NOMO-1 (cell line): Measurements from ENCODE around the gene RPS21.

Experiments
- DNase-seq, 2 experiments: peaks; one replicate each; lab custom pipeline; 2025; ENCODE audit not compliant: unreplicated experiment in 2 of 2; lab: John Stamatoyannopoulos, UW

Gene RPS21

DNA sequence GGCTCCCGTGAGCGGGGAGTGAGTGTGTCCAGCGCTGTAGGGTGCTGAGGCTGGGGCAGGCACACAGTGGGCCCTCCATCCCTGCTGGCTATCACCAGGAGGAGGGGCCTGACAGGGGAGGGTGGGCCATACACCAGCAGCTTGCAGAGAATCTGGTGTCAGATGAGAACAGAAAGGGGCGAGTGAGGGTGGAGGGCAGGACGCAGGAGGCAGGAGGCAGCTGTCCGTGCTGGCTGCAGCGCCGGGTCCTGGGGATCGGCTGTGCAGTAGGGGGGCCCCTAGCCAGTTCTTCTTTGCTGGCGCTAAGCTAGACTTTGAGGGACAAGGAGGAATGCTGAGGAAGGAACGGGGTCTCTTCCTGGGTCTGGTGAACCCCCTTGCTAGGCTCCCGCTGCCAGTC lies 21.7 kb downstream of the RPS21 start:
- DNase-seq: no peak

DNA sequence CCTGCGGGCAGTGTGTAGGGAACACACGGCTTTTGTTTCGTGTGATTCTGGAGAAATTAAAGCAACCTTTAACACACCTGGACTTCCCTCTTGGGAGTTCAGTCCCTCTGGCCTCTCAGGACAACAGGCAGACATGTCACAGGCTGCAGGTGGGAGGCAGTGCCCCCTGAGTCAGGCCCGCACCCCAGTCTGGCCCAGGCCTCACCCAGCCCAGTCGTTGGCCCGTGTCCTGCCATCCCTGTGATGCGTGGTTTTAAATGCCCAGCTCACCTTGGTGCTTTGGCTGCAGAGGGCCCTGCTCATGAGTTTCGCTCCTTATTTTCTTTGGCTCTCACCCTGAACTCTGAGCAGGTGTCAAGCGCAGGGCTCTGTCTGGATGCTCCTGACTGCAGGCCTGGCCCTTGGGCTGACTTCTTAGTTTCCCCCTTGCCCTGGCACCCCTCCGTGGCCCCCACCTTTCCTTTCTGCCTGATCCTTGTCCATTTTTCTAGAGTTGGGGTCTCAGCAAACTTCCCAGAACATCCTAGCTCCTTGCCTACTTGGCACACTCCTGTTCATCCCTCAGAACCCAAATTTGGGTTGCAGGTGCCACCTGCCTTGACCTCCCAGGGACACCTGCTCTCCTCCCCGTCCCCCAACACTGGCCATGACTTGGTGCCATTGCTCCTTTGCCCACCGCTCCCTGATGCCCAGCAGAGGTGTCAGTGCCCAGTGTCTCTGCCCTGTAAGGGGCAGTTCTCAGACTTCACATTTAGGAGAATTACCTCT lies 22.4 kb downstream of the RPS21 start:
- no peak for DNase-seq

DNA sequence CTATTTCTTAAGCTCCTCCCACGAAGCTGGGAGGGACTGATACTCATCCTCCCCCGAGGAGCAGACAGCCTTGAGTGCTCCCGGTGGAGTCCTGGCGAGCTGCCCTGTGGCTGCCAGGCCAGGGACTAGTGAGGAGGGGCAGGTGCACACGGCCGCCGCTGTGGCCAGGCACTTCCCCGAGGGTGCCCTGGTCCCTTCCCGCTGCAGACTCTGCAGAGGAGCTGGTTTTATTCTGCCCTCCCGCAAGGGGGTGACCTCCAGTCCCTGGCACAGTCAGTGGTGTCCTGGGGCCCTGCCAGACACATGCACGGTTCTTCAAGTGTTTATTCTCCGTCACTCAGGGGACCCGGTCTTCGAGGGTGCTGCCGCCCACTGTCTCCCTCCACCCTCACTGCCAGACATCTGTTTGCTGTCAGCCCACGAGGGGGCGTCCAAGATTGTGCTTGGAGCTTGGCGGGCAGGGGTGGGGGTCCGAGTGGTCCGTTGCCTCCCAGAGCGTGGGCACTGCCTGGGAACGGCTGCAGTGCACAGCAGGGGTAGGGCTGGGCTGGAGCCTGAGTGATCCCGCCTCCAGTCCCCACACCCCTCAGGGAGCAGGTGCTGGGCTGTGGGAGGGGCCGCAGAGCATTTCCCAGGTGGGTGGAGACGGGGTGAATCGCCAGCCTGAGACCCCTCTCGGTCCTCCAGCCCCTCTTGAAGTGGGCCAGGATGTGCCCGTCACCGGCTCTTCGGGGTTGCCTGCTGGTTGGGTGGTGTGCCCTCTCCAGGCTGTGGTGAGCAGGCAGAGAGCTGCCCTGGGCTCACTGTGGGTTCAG lies 23.2 kb downstream of the RPS21 start:
- peak in 1 of 2 experiments; percentile 10 for DNase-seq

DNA sequence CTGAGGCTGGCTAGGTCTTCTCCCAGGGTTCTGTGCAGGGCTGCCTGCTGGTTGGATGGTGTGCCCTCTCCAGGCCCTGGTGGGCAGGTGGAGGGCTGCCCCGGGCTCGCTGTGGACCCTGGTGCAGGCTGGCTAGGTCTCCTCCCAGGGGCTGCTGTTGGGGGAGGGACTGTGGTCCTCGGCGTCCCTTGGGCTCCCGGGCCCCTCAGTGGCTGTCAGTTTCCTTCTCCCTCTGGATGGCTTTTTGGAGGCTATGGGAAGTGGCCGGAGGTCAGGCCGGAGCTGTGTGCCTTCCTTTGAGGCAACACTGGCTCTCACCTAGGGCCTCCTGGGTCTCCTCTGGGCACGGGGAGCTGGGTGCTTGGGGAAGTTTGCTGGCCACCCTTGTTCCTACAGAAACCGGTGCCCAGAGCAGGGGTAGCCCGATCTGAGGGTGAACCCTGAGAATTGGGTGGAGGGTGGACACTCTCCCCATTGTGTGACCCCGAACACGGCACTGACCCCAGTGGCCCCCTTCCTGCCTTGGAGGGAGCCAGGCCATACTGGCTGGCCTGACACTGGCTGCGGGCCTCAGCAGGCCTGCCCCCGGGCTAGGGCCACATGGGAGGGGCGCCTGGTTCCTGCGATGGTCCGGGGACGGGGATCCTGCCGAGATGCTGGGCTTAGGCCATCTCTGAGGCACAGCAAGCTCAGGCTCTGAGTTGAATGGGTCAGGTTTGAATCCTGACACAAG lies 24.0 kb downstream of the RPS21 start:
- no peak for DNase-seq

DNA sequence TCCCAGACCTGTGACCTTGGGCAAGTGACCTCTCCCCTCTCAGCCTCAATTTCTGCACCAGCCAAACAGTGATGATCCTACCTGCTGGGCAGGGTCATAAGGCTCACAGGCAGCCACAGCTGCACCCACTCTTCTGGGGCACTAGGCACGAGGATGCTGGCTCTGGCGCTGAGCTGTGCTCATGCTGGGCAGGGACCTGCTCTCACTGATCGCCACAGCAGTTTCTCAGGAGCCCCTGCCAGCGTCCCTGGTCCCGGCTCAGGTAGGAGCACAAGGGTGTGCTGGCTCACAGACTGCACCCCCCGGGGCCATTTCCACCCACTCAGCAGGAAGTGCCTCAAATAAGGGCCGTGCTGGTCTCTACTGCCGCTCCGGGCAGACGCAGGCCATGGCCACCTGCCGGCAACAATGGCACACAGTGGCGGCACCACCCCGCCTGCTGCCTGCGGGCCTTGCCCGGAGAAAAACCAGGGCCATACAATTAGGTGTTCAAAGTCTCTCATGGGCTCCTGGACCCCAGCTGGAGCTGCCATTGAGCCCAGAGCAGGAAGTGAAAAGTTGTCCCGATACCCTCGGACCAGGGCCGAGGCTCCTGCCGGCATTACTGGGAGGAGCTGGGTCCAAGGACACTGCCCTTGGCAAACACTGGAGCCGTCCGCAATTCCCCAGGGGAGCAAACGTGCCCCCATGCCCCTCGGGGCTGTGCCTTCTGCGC lies 24.7 kb downstream of the RPS21 start:
- no peak for DNase-seq

DNA sequence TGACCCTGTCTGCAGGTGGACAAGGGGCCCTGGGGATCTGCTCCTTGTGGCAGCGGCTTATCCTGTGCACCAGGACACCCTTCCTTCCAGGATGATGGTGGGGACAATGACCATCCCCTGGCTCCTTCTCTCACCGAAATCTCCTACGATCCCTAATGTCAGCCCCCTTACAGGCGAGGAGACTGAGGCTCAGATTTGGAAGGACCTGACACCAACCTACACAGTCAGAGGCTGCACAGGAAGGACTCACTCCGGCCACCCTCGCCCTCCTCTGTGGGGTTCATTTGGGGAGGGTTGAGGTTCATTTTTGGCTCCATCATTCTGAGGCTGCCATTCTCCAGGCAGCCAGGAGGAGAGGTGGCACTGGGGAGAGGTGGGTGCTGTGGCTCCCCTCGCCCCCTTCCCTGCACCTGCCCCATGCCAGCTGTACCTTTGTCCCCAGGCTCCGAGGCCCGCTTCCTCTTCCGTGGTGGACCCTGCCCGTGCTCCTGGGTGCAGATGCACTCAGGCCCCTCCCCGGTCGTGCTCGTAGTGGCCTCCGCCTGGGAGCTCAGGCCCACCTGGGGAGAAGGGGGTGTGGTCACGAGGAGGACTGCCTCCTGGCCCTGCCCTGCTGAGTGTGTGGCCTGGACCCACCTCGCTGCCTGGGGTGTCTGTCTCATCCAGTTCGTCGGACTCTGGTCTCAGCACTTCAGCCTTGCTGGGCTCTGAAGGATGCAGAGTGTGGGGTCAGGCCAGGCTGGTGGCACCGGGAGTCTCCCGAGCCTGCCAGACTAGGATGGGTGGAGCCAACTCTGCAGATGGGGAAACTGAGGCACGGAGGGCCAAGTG lies 25.5 kb downstream of the RPS21 start:
- no peak for DNase-seq

DNA sequence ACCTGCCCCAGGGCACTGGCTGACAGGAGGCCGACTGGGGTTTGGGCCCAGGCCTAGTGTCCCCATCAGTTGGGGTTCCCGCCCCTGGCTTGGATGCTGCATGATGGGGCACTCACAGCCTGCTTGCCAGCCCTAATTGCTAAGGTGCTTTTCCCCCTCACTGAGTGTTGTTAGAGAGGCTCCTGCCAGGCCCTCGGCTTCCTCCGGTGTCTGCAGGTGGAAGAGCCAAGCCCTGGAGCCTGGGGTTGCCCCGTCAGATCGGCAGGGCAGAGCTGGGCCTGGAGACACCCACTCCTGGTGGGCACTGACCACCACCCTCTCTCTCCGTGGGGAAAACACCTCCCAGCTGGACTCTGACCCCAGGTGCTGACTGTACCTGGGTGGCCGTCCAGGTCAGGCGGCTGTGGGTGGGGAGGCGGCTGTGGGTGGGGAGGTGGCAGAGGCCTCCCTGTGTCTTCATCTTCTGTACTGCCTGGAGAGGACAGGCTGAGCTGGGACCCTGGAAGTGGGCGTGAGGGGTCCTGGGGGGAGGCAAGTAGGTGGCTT lies 26.2 kb downstream of the RPS21 start:
- no peak for DNase-seq

DNA sequence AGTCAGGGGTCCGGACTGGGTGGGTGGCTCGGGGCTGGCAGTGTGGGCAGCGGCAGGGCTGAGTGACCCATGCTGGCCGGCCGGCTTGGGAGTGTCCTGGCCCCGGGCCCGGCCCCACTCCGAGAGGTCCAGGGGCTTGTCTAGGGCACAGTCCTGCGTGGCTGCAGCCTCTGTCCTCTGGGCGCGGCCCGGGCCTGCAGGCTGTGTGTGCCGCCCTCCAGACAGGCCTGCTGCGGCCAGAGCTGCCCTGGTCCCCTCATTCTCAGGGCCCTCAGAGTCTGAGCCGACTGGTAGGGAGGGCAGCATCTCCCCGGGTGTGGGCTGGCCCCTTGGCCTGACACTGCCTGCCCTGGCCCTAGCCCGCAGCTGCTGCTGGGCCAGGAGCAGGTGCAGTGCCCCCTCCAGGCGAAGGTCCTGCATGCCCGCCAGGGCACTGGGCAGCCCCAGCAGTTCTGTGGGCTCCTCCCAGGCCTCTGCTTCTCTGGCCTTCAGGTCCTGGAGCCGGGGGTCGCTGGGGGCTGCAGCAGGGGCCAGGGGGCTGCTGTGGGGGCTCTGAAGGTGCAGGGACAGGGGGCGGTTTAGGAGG lies 27.1 kb downstream of the RPS21 start:
- DNase-seq: peak in 1 of 2 experiments; percentile 3

DNA sequence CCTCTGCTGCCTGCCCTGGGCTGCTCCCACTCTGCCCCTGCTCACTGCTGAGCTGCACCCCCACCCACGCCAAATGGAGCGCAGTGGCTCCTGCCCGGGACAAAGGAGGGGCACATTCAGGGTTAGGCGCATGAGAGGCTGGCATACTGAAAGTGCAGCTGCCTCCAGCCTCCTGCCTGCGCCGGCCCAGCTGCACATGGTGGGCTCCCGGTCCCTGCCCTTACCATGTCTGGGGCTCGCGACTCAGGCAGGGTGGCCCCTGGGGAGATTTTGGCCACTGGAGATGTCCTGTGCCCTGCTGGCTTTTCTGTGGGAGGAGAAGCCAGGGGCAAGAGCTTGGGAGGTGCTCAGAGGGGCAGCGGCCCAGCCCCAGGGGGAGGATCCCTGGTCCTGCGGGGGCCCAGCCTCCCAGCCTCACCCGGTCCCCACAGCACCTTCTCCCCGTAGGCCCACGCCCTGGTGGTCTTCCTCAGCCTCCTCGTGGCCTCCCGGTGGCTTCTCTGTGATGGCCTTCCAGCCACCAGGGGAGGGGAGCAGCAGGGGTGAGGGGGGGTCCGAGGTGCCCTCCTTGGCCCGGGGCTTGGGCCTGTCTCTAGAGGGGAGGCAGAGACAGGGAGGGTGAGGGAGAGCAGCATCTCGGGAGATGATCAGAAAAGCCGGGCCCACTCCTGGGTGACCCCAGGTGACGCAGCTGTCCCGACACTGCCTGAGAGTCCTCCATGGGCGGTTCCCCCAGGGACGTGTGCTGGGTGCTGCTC lies 28.6 kb downstream of the RPS21 start:
- DNase-seq: no peak

DNA sequence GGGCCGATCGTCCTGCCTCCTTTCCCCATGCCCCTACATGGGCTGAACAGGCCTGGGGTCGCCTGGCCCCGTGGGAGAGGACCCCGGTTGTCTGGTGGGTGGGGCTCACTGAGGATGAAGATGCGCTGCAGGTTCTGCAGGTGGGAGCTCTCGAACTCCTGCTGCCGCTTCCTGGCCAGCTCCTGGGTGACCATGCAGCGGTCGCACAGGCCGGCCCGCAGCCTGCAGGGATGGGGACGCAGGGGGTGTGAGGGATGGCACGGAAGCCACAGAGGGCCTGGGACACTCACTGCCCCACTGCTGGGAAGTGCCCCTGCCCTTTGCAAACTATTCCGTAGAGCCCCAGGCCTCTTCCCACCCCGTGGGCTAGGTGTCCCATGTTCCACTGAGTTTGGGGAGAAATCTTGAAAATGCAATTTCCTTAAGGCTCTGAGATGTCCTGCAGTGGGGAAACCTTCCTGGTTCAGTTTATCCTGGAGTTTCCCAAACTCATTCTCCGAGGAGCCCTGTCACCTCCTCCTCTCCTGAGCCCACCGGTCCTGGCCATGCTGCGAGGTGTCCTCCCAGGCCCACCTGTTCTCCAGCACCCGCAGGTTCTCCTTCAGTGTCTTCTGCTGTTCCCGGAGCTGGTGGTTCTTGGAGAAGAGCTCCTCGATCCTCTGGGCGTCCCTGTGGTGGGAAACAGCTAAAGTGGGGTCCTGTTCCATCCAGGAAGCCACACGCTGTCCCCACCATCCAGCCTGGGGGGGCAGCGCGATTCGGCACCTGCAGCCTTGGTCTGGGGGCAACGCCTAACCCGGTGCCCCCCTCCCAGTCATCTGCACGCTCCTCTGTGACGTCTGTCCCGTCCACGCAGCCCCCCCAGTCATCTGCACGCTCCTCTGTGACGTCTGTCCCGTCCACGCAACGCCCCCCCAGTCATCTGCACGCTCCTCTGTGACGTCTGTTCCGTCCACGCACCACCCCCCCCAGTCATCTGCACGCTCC lies 30.0 kb downstream of the RPS21 start:
- DNase-seq: no peak

DNA sequence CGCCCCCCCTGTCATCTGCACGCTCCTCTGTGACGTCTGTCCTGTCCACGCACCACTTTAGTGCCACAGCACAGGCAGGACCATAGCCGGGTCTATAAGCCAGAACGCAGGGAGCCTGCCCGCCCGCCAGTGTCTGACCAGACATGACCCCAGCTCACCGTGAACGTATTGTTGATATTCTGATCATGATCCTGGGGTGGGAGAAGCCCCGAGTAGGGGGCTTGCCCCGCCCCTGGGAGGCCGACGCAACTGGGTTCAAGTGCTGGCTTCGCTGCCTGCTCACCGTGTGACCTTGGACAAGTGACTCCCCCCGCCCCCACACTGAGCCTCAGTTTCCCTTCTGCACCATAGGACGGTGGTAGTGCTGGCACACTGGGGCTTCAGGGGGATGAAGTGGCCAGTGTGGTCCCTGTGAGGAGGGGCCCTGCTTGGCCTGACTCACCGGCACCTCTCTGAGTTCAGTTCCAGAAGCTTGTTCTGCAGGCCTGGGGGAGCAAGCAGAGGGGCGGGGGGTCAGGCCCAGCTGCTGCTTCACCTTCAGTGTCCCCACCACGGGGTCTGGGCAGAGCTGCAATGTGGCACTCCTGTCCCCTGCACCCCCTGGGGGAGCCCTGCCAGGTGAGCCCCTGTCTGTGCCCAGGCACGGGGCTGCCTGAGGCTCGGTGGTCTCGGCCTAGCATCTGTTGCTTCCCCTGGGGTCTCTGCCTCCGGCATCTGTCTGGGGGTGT lies 31.2 kb downstream of the RPS21 start:
- no peak for DNase-seq

DNA sequence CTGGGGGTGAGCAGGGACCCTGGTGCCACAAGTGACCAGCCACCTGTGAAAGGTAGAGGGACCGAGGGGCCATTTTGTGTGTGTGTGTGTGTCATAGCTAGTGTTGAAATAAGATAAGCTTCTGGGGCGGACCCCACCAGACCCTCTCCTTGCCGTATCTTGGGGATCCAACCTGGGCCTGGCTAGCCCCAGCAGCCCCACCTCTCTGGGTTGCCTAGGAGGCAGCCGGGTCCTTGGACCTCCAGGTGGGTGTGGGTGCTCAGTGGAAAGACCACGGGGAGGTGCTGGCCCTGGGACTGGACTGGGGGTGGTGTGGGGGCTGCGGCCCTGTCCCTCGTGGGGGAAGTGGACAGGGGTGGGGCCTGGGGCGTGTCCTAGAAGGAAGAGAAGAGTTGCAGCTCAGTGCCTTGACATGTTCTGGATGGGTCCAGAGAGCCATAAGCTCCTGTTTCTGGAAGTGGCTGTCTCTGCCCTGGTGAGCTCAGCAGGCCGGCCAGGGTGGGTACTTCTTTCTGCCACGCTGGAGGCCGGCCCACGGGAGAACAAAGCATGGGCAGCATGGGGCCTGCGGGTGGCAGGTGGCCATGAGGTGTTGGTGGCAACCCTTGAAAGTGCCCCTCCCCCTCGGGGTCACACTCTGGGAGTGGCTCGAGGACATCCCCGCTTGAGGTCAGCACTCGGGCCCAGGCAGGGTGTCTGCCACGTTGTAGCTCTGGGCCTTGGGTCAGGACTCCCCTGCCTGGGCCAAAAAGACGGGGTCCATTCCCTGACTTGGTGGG lies 32.0 kb downstream of the RPS21 start:
- no peak for DNase-seq

DNA sequence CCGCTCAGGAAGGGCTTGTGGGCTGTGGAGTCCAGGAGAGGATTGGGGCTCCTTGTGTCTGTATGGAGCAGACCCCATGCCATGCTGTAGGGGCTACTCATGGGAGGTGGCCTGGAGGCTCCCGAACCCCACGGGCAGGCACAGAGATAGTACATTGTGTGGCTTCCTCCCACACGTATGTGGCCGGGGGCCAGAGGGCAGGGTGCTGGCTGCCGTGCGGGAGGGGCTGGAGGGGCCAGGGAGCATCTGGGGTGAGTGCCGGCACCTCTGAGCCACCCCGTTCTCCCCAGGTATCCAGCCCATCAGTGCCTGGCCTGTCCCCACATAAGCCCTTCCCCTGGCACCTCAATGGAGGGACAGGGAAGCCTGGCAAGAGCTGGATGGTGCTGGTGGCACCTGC lies 32.9 kb downstream of the RPS21 start:
- DNase-seq: no peak

DNA sequence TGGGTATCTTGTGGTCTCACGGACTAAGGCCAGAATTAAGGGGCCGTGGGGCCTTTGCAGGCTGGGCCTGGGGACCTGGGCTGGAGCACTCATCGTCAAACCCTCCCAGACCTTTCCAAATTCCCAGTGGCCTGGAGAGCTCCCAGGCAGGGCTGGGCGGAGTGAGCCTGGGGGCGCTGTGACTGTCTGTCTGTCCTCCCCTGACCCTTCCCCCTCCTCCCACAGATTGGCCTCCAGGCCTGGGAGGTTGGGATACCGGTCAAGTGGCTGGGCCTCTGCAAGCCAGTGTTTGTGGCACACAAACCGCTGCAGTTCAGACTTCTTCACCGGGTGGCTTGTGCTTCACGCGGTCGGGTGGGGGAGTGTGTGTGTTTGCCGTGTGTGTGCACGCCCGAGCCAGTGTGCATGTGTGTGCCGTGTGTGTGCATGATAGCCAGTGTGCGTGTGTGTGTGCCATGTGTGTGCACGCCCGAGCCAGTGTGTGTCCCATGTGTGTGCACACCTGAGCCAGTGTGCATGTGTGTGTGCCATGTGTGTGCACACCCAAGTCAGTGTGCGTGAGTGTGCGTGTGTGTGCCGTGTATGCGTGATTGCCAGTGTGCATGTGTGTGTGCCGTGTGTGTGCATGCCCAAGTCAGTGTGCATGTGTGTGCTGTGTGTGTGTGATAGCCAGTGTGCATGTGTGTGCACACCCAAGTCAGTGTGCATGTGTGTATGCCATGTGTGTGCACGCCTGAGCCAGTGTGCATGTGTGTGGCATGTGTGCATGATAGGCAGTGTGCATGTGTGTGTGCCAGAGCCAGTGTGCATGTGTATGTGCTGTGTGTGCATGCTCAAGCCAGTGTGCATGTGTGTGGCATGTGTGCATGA lies 34.2 kb downstream of the RPS21 start:
- no peak for DNase-seq

DNA sequence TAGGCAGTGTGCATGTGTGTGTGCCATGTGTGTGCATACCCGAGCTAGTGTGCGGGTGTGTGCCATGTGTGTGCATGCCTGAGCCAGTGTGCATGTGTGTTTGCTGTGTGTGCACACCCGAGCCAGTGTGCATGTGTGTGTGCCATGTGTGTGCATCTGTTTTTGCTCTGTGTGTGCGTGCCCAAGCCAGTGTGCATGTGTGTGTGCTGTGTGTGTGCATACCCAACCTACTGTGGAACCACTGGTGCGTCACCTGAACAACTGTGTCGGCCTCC lies 34.8 kb downstream of the RPS21 start:
- DNase-seq: no peak
